ENCODE measurements around the gene GLYR1. TPM values are rescaled to one million over a fixed set of nuclear protein-coding genes. Genes with fewer than 3 reads are reported as not detected.
A peak's percentile ranks its signal among the peaks of the same experiment; 100 is the strongest.

The GLYR1 gene
- total RNA-seq, 1 experiment from 2014 or later: 111 TPM

DNA sequence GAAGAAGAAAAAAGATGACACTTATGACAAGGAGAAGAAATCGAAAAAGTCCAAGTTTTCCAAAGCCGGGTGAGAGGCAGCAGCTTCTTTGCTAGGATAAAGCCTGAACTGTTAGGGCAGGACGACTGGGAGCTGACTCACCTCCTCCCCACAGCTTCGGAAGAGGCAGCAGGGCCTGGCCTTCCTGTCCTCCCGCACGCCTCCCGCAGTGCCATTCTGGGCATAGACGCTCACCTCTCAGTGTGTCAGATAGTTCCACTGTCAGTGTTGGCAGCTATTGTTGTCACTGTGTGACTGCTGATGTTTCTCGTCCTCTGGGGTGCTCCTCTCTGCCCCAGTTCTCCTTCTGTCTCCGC lies 12.8 kb upstream of the GLYR1 start:
- Histone ChIP-seq H3K4me3 (ENCODE audit: low read depth in 2 of 2, low read length in 2 of 2) (no peak overlapping the region), H3K9me3 (ENCODE audit: control insufficient read depth, insufficient read depth, low read depth, low read length) (no peaks in the 10 kb centered on the region), H3K36me3 (ENCODE audit: control insufficient read depth, insufficient read depth, low read length) (peaks cover 38% of the 10 kb centered on the region), H3K27ac (ENCODE audit: low read length) (no peak overlapping the region), H3K27me3 (ENCODE audit: control insufficient read depth, insufficient read depth, low read length) (no peaks in the 10 kb centered on the region), H3K4me1 (ENCODE audit: control insufficient read depth, insufficient read depth, low read length) (no peaks in the 10 kb centered on the region; the same call in 1 of the 2 replicates)
- intact Hi-C loops (cut with micrococcal nuclease; ENCODE audit: unreplicated experiment) (no loop called here), in situ Hi-C loops (cut with HindIII; ENCODE audit: low pct_unique_long_range_greater_than_20kb, low sequenced_read_pairs) (loop anchor here (10.0 kb wide), 1 partner anchor 45 kb away; no protein-coding TSS in a partner anchor)
- TF ChIP-seq POLR2AphosphoS5 (IDR thresholded peaks at IDR 0.05; ENCODE audit: low read depth, low read length): no peak
- TF ChIP-seq CTCF (IDR thresholded peaks at IDR 0.05): no peak
- TF ChIP-seq SIN3A (IDR thresholded peaks at IDR 0.05; ENCODE audit: borderline replicate concordance, insufficient read depth, low read depth, low read length): no peak
- TF ChIP-seq, protein P1, sequence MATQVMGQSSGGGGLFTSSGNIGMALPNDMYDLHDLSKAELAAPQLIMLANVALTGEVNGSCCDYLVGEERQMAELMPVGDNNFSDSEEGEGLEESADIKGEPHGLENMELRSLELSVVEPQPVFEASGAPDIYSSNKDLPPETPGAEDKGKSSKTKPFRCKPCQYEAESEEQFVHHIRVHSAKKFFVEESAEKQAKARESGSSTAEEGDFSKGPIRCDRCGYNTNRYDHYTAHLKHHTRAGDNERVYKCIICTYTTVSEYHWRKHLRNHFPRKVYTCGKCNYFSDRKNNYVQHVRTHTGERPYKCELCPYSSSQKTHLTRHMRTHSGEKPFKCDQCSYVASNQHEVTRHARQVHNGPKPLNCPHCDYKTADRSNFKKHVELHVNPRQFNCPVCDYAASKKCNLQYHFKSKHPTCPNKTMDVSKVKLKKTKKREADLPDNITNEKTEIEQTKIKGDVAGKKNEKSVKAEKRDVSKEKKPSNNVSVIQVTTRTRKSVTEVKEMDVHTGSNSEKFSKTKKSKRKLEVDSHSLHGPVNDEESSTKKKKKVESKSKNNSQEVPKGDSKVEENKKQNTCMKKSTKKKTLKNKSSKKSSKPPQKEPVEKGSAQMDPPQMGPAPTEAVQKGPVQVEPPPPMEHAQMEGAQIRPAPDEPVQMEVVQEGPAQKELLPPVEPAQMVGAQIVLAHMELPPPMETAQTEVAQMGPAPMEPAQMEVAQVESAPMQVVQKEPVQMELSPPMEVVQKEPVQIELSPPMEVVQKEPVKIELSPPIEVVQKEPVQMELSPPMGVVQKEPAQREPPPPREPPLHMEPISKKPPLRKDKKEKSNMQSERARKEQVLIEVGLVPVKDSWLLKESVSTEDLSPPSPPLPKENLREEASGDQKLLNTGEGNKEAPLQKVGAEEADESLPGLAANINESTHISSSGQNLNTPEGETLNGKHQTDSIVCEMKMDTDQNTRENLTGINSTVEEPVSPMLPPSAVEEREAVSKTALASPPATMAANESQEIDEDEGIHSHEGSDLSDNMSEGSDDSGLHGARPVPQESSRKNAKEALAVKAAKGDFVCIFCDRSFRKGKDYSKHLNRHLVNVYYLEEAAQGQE (IDR thresholded peaks at IDR 0.05; ENCODE audit: insufficient read depth in 1 of 2, low read depth in 2 of 2, low read length in 1 of 2): no peak
- no peak for TF ChIP-seq TCF7L2 (IDR thresholded peaks at IDR 0.05; ENCODE audit: low read depth, low read length)
- ChIA-PET CTCF (no interaction called here), POLR2A (no interaction called here)
- peak; percentile 76 for ATAC-seq
- no peak for DNase-seq (ENCODE audit: low read depth, low spot score)
- BruUV-seq (replicated peaks): no TSS peak

GRCh38 chr16:4859190-4859899 lies 12.3 kb upstream of the GLYR1 start:
- peak; percentile 52; the same call in 1 of the 2 replicates for ATAC-seq
- no peak overlapping the region for H3K27ac ChIP-seq (ENCODE audit: low read length)
- BruUV-seq (replicated peaks): no TSS peak
- DNase-seq (ENCODE audit: low read depth, low spot score): no peak
- ChIA-PET CTCF (no interaction called here), POLR2A (no interaction called here)
- H3K27me3 ChIP-seq (ENCODE audit: control insufficient read depth, insufficient read depth, low read length): no peaks in the 10 kb centered on the region
- TF ChIP-seq TCF7L2 (IDR thresholded peaks at IDR 0.05; ENCODE audit: low read depth, low read length) (no peak), SIN3A (IDR thresholded peaks at IDR 0.05; ENCODE audit: borderline replicate concordance, insufficient read depth, low read depth, low read length) (no peak)
- in situ Hi-C loops (cut with HindIII; ENCODE audit: low pct_unique_long_range_greater_than_20kb, low sequenced_read_pairs) (no loop called here), intact Hi-C loops (cut with micrococcal nuclease; ENCODE audit: unreplicated experiment) (no loop called here)
- peaks cover 38% of the 10 kb centered on the region for H3K36me3 ChIP-seq (ENCODE audit: control insufficient read depth, insufficient read depth, low read length)
- H3K4me1 ChIP-seq (ENCODE audit: control insufficient read depth, insufficient read depth, low read length): no peaks in the 10 kb centered on the region; the same call in 1 of the 2 replicates
- H3K9me3 ChIP-seq (ENCODE audit: control insufficient read depth, insufficient read depth, low read depth, low read length): no peaks in the 10 kb centered on the region
- no peak overlapping the region for H3K4me3 ChIP-seq (ENCODE audit: low read depth in 2 of 2, low read length in 2 of 2)

GRCh38 chr16:4855804-4856203 lies 8.7 kb upstream of the GLYR1 start:
- intact Hi-C loops (cut with micrococcal nuclease; ENCODE audit: unreplicated experiment) (no loop called here), in situ Hi-C loops (cut with HindIII; ENCODE audit: low pct_unique_long_range_greater_than_20kb, low sequenced_read_pairs) (no loop called here)
- Histone ChIP-seq H3K36me3 (ENCODE audit: control insufficient read depth, insufficient read depth, low read length) (peaks cover 26% of the 10 kb centered on the region), H3K27ac (ENCODE audit: low read length) (no peak overlapping the region), H3K4me1 (ENCODE audit: control insufficient read depth, insufficient read depth, low read length) (no peaks in the 10 kb centered on the region; the same call in 1 of the 2 replicates), H3K9me3 (ENCODE audit: control insufficient read depth, insufficient read depth, low read depth, low read length) (no peaks in the 10 kb centered on the region), H3K27me3 (ENCODE audit: control insufficient read depth, insufficient read depth, low read length) (no peaks in the 10 kb centered on the region), H3K4me3 (ENCODE audit: low read depth in 2 of 2, low read length in 2 of 2) (no peak overlapping the region)
- TF ChIP-seq POLR2AphosphoS5 (IDR thresholded peaks at IDR 0.05; ENCODE audit: low read depth, low read length): no peak
- ATAC-seq: no peak
- no TSS peak for BruUV-seq (replicated peaks)
- ChIA-PET CTCF (no interaction called here), POLR2A (interaction anchor here (0.7 kb wide), 1 partner anchor 219 kb away, joined by 11 read pairs; no protein-coding TSS in a partner anchor)
- DNase-seq (ENCODE audit: low read depth, low spot score): no peak
